ENCODE results near the gene ZNF8. TPM values are rescaled to one million over a fixed set of nuclear protein-coding genes. Genes with fewer than 3 reads are reported as not detected.
A peak's percentile ranks its signal among the peaks of the same experiment; 100 is the strongest.

Gene ZNF8
- total RNA-seq, 1 experiment from 2014 or later = 6.4 TPM

- H3K4me1 ChIP-seq (replicated peaks; ENCODE audit: insufficient read depth) = no peaks in the 10 kb centered on the region
- no peak overlapping the region for H3K4me2 ChIP-seq
- intact Hi-C loops (cut with micrococcal nuclease; ENCODE audit: unreplicated experiment) = no loop called here
- H2AFZ ChIP-seq = no peak overlapping the region
- H3K9me2 ChIP-seq (ENCODE audit: insufficient read depth) = no peaks in the 10 kb centered on the region
- no peaks in the 10 kb centered on the region for H3K9me3 ChIP-seq (ENCODE audit: insufficient read depth, low read depth)
- DNase-seq = no peak
- CTCF ChIA-PET = no interaction called here
- no TSS peak for BruUV-seq (replicated peaks)
- no peak overlapping the region for H3K4me3 ChIP-seq
- no peaks in the 10 kb centered on the region for H3K79me2 ChIP-seq (ENCODE audit: low read depth)
- H3K27ac ChIP-seq = no peak overlapping the region
- TF ChIP-seq EZH2 (IDR thresholded peaks at IDR 0.05; ENCODE audit: low read depth) (no peak), CTCF (conservative IDR thresholded peaks at IDR 0.05) (no peak)
- no peaks in the 10 kb centered on the region for H4K20me1 ChIP-seq (ENCODE audit: insufficient read depth)
- H3K27me3 ChIP-seq (ENCODE audit: insufficient read depth, low read depth) = no peaks in the 10 kb centered on the region
- H3K36me3 ChIP-seq (ENCODE audit: low read depth) = no peaks in the 10 kb centered on the region
- POLR2A ChIA-PET (ENCODE audit: unreplicated experiment) = no interaction called here
- H3F3A ChIP-seq (ENCODE audit: insufficient read depth, low read depth) = no peaks in the 10 kb centered on the region
Observed at GRCh38 chr19:58336820-58337219, 58.1 kb downstream of the ZNF8 start.

GRCh38 chr19:58338336-58338735, 59.6 kb downstream of the ZNF8 start:
- Histone ChIP-seq H3K4me3 (no peak overlapping the region), H3K79me2 (ENCODE audit: low read depth) (no peaks in the 10 kb centered on the region), H4K20me1 (ENCODE audit: insufficient read depth) (no peaks in the 10 kb centered on the region), H3K4me1 (replicated peaks; ENCODE audit: insufficient read depth) (no peaks in the 10 kb centered on the region), H3K36me3 (ENCODE audit: low read depth) (no peaks in the 10 kb centered on the region), H2AFZ (no peak overlapping the region), H3K27me3 (ENCODE audit: insufficient read depth, low read depth) (no peaks in the 10 kb centered on the region), H3K27ac (no peak overlapping the region), H3F3A (ENCODE audit: insufficient read depth, low read depth) (no peaks in the 10 kb centered on the region), H3K4me2 (no peak overlapping the region), H3K9me2 (ENCODE audit: insufficient read depth) (no peaks in the 10 kb centered on the region), H3K9me3 (ENCODE audit: insufficient read depth, low read depth) (no peaks in the 10 kb centered on the region)
- BruUV-seq (replicated peaks) = no TSS peak
- ChIA-PET CTCF (no interaction called here), POLR2A (ENCODE audit: unreplicated experiment) (no interaction called here)
- TF ChIP-seq CTCF (conservative IDR thresholded peaks at IDR 0.05) (no peak), EZH2 (IDR thresholded peaks at IDR 0.05; ENCODE audit: low read depth) (no peak)
- DNase-seq = no peak
- intact Hi-C loops (cut with micrococcal nuclease; ENCODE audit: unreplicated experiment) = no loop called here

GRCh38 chr19:58338825-58339558, 60.2 kb downstream of the ZNF8 start:
- Histone ChIP-seq H3K36me3 (ENCODE audit: low read depth) (no peaks in the 10 kb centered on the region), H3K4me1 (replicated peaks; ENCODE audit: insufficient read depth) (no peaks in the 10 kb centered on the region), H3K4me3 (no peak overlapping the region), H3K79me2 (ENCODE audit: low read depth) (no peaks in the 10 kb centered on the region), H3K9me3 (ENCODE audit: insufficient read depth, low read depth) (no peaks in the 10 kb centered on the region), H3F3A (ENCODE audit: insufficient read depth, low read depth) (no peaks in the 10 kb centered on the region), H3K9me2 (ENCODE audit: insufficient read depth) (no peaks in the 10 kb centered on the region), H2AFZ (no peak overlapping the region), H3K27ac (no peak overlapping the region), H3K27me3 (ENCODE audit: insufficient read depth, low read depth) (no peaks in the 10 kb centered on the region), H3K4me2 (no peak overlapping the region), H4K20me1 (ENCODE audit: insufficient read depth) (no peaks in the 10 kb centered on the region)
- POLR2A ChIA-PET (ENCODE audit: unreplicated experiment) = no interaction called here
- CTCF ChIA-PET = no interaction called here
- no TSS peak for BruUV-seq (replicated peaks)
- TF ChIP-seq EZH2 (IDR thresholded peaks at IDR 0.05; ENCODE audit: low read depth) = no peak
- TF ChIP-seq CTCF (conservative IDR thresholded peaks at IDR 0.05) = peak; percentile 27; the same call in 1 of the 2 replicates
- DNase-seq = peak in 1 of 2 experiments; percentile 40
- intact Hi-C loops (cut with micrococcal nuclease; ENCODE audit: unreplicated experiment) = no loop called here

Measured in PC-9 (cell line).